GM23338 (cell line): ENCODE data around the gene UQCRH. TPM values are rescaled to one million over a fixed set of nuclear protein-coding genes. Genes with fewer than 3 reads are reported as not detected.

ENCODE experiments used
- ATAC-seq: fragments of 200-7000 bp; cut with Tn5 transposase; 3 replicates; pipeline ENCODE4 v1.9.1; 2020
- DNase-seq: peaks from one replicate; pipeline ENCODE4 v3.0.0-alpha.2; 2015; ENCODE audit warnings: low spot score
- H2AFZ ChIP-seq: fragments of 200-600 bp; sonication (generic); 2 replicates; pipeline ENCODE4 v1.8.0; 2016; ENCODE audit warnings: antibody characterized with exemption, mild to moderate bottlenecking, moderate library complexity
- H3F3A ChIP-seq: fragments of 200-600 bp; sonication (generic); replicated peaks from 2 replicates; pipeline ENCODE4 v1.8.0; 2017; ENCODE audit warnings: antibody characterized with exemption, mixed run types, low read depth
- H3K27ac ChIP-seq: fragments of 200-600 bp; sonication (generic); 2 replicates; pipeline ENCODE4 v1.6.1; 2016; ENCODE audit warnings: low read depth
- H3K27me3 ChIP-seq: fragments of 200-600 bp; sonication (generic); 2 replicates; pipeline ENCODE4 v1.8.0; 2016; ENCODE audit warnings: mild to moderate bottlenecking, mixed run types, moderate library complexity; ENCODE audit not compliant: insufficient read depth
- H3K36me3 ChIP-seq: fragments of 200-600 bp; sonication (generic); 2 replicates; pipeline ENCODE4 v1.8.0; 2016; ENCODE audit warnings: mild to moderate bottlenecking; ENCODE audit not compliant: insufficient read depth
- H3K4me1 ChIP-seq: fragments of 200-600 bp; sonication (generic); 2 replicates; pipeline ENCODE4 v1.8.0; 2016; ENCODE audit warnings: mild to moderate bottlenecking, moderate library complexity; ENCODE audit not compliant: insufficient read depth
- H3K4me2 ChIP-seq: fragments of 200-600 bp; sonication (generic); 2 replicates; pipeline ENCODE4 v1.7.1; 2017; ENCODE audit warnings: mixed run types
- H3K4me3 ChIP-seq: fragments of 200-600 bp; sonication (generic); 2 replicates; pipeline ENCODE4 v1.6.1; 2016; ENCODE audit warnings: mixed run types
- H3K79me2 ChIP-seq: fragments of 200-600 bp; sonication (generic); replicated peaks from 2 replicates; pipeline ENCODE4 v1.8.0; 2017; ENCODE audit warnings: mild to moderate bottlenecking; ENCODE audit not compliant: insufficient read depth
- H3K9me2 ChIP-seq: fragments of 200-600 bp; sonication (generic); 2 replicates; pipeline ENCODE4 v1.8.0; 2017; ENCODE audit not compliant: insufficient read depth
- H4K20me1 ChIP-seq: fragments of 200-600 bp; sonication (generic); replicated peaks from 2 replicates; pipeline ENCODE4 v1.8.0; 2017; ENCODE audit warnings: mild to moderate bottlenecking; ENCODE audit not compliant: insufficient read depth
- H3K27ac Mint-ChIP-seq: 2 replicates; pipeline ENCODE4 v1.8.0; 2020; ENCODE audit warnings: inconsistent platforms, mild to moderate bottlenecking, moderate library complexity, mixed read lengths
- H3K27me3 Mint-ChIP-seq: 3 replicates; pipeline ENCODE4 v1.8.0; 2022; ENCODE audit warnings: low read depth, mild to moderate bottlenecking, moderate library complexity, mixed read lengths, inconsistent platforms; ENCODE audit not compliant: insufficient read depth, poor library complexity
- H3K36me3 Mint-ChIP-seq: 3 replicates; pipeline ENCODE4 v1.8.0; 2021; ENCODE audit warnings: low read depth, mild to moderate bottlenecking, inconsistent platforms, moderate library complexity, mixed read lengths
- H3K4me1 Mint-ChIP-seq: 3 replicates; pipeline ENCODE4 v1.8.0; 2020; ENCODE audit warnings: mild to moderate bottlenecking, inconsistent platforms, mixed read lengths
- H3K4me3 Mint-ChIP-seq: 3 replicates; pipeline ENCODE4 v1.8.0; 2021; ENCODE audit warnings: moderate library complexity, mild to moderate bottlenecking, inconsistent platforms, mixed read lengths
- H3K9me3 Mint-ChIP-seq: 3 replicates; pipeline ENCODE4 v1.8.0; 2020; ENCODE audit warnings: moderate library complexity, mild to moderate bottlenecking, inconsistent platforms, mixed read lengths
- CREB1 ChIP-seq: fragments of 250-450 bp; sonication (Bioruptor Pico); IDR thresholded peaks from 2 replicates; pipeline ENCODE4 v1.5.0; 2020; ENCODE audit warnings: low read depth, mild to moderate bottlenecking, moderate library complexity
- CTCF ChIP-seq, 2 experiments: fragments of 200-600 bp in 1 of 2; sonication (generic) in 1 of 2; conservative IDR thresholded peaks; 2 replicates each; pipeline versions ENCODE4 v1.5.1 to v1.6.1; 2016 to 2017; ENCODE audit warnings: antibody characterized with exemption in 2 of 2, low read depth in 2 of 2, mild to moderate bottlenecking in 2 of 2, moderate library complexity in 1 of 2
- ETS1 ChIP-seq: IDR thresholded peaks from 2 replicates; pipeline ENCODE4 v1.6.1; 2016; ENCODE audit warnings: antibody characterized with exemption
- EZH2 ChIP-seq: fragments of 200-600 bp; sonication (generic); IDR thresholded peaks from one replicate; pipeline ENCODE4 v1.8.0; 2017; ENCODE audit warnings: antibody characterized with exemption, mild to moderate bottlenecking, low read depth; ENCODE audit not compliant: unreplicated experiment
- EZH2phosphoT487 ChIP-seq: fragments of 200-600 bp; sonication (generic); IDR thresholded peaks from one replicate; pipeline ENCODE4 v1.8.1; 2018; ENCODE audit warnings: antibody characterized with exemption; ENCODE audit not compliant: unreplicated experiment
- JUNB ChIP-seq: IDR thresholded peaks from one replicate; pipeline ENCODE4 v1.6.1; 2016; ENCODE audit warnings: antibody characterized with exemption; ENCODE audit not compliant: unreplicated experiment
- POLR2AphosphoS5 ChIP-seq: IDR thresholded peaks from 2 replicates; pipeline ENCODE4 v1.6.1; 2016; ENCODE audit warnings: antibody characterized with exemption, low read depth
- STAT1 ChIP-seq: IDR thresholded peaks from one replicate; pipeline ENCODE4 v1.6.1; 2016; ENCODE audit warnings: antibody characterized with exemption; ENCODE audit not compliant: unreplicated experiment
- ZNF114 ChIP-seq: fragments of 250-450 bp; sonication (Bioruptor Pico); IDR thresholded peaks from 2 replicates; pipeline ENCODE4 v1.5.0; 2020; ENCODE audit warnings: mild to moderate bottlenecking, moderate library complexity
- ZNF462 ChIP-seq: fragments of 250-450 bp; sonication (Bioruptor Pico); IDR thresholded peaks from 2 replicates; pipeline ENCODE4 v1.5.0; 2020; ENCODE audit warnings: mild to moderate bottlenecking, moderate library complexity
- polyA plus RNA-seq: library from polyadenylated mRNA; unstranded; fragments of >200 nt; fragmentation: Nextera tagmentation; extraction: Ambion mirVana; gene quantifications from 2 replicates; pipeline ENCODE4 v1.2.1, GENCODE V29; 2016
- total RNA-seq: library from RNA; depleted of rRNA; stranded (reverse); fragments of >200 nt; shearing (Covaris generic); gene quantifications from 2 replicates; pipeline ENCODE4 v1.2.3, GENCODE V29; 2014

Gene UQCRH
- total and polyA plus RNA-seq, 2 experiments from 2014 or later, result 579 to 1,330 TPM

GRCh38 chr1:46285730-46286477, 17.6 kb upstream of the UQCRH start:
- Histone ChIP-seq H3K79me2 (no peaks in the 10 kb centered on the region), H3K27me3 (no peaks in the 10 kb centered on the region), H3K4me1 (0 out of 2 replicates have a peak, but pooled peaks cover 5% of the 10 kb centered on the region), H3K27ac (peak overlapping the region; percentile 76; the same call in 1 of the 2 replicates), H3K4me2 (no peak overlapping the region), H2AFZ (no peak overlapping the region), H3K36me3 (no peaks in the 10 kb centered on the region), H3K4me3 (no peak overlapping the region), H3K9me2 (no peaks in the 10 kb centered on the region), H3F3A (peaks cover 16% of the 10 kb centered on the region; the same call in 1 of the 2 replicates), H4K20me1 (peaks cover 4% of the 10 kb centered on the region)
- H3K36me3 Mint-ChIP-seq, result peaks cover 47% of the 10 kb centered on the region
- peak; percentile 54 for DNase-seq
- no peak overlapping the region for H3K4me3 Mint-ChIP-seq
- peak; percentile 53 for ATAC-seq
- no peaks in the 10 kb centered on the region for H3K9me3 Mint-ChIP-seq
- peak overlapping the region; percentile 70; the same call in 1 of the 2 replicates for H3K27ac Mint-ChIP-seq
- TF ChIP-seq CTCF (conservative IDR thresholded peaks at IDR 0.05; ENCODE audit: low read depth in 2 of 2) (0 out of 4 replicates have a peak, but pooled peaks of 1 of the 2 experiments have one; percentile 10), EZH2 (no peak)
- H3K27me3 Mint-ChIP-seq, result peaks cover 12% of the 10 kb centered on the region
- H3K4me1 Mint-ChIP-seq, result peaks cover 18% of the 10 kb centered on the region

GRCh38 chr1:46288485-46289133, 14.9 kb upstream of the UQCRH start:
- Histone ChIP-seq H4K20me1 (no peaks in the 10 kb centered on the region; the same call in 1 of the 2 replicates), H3K4me3 (no peak overlapping the region), H3K9me2 (no peaks in the 10 kb centered on the region), H3K4me1 (0 out of 2 replicates have a peak, but pooled peaks cover 5% of the 10 kb centered on the region), H2AFZ (no peak overlapping the region), H3K36me3 (no peaks in the 10 kb centered on the region), H3K27me3 (no peaks in the 10 kb centered on the region), H3K27ac (peak overlapping the region; percentile 76), H3K4me2 (no peak overlapping the region), H3K79me2 (no peaks in the 10 kb centered on the region), H3F3A (peaks cover 10% of the 10 kb centered on the region; the same call in 1 of the 2 replicates)
- H3K4me3 Mint-ChIP-seq, result no peak overlapping the region
- peaks cover 12% of the 10 kb centered on the region for H3K27me3 Mint-ChIP-seq
- H3K27ac Mint-ChIP-seq, result peak overlapping the region; percentile 24; the same call in 1 of the 2 replicates
- H3K9me3 Mint-ChIP-seq, result no peaks in the 10 kb centered on the region
- DNase-seq, result peak; percentile 17
- peaks cover 18% of the 10 kb centered on the region for H3K4me1 Mint-ChIP-seq
- H3K36me3 Mint-ChIP-seq, result peaks cover 40% of the 10 kb centered on the region
- ATAC-seq, result no peak; the same call in 1 of the 3 replicates
- no peak for TF ChIP-seq ETS1
- TF ChIP-seq CREB1 (CRISPR knock-in tag), result no peak
- TF ChIP-seq JUNB, result no peak
- TF ChIP-seq ZNF114 (CRISPR knock-in tag), result no peak
- TF ChIP-seq POLR2AphosphoS5, result no peak
- TF ChIP-seq EZH2phosphoT487, result no peak
- TF ChIP-seq STAT1, result no peak
- no peak for TF ChIP-seq ZNF462 (CRISPR knock-in tag)
